ENCODE data around the gene CPLANE1.

DNA sequence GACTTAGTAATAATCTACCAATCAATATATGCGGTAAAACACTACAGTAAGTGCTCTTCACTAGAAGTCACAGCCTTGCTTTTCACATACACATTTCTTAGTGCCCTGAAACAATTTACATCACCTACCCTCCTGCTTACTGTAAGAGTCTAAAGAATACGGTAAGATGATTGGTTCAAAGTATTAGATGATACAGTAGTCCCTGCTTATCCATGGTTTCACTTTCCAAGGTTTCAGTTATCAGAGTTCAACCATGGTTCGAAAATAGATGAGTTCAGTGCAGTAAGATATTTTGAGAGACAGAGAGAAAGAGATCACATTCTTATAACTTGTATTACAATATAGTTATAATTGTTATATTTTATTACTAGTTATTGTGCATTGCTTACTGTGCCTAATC is 83.0 kb downstream of the CPLANE1 start:
- TF ChIP-seq, protein P1, sequence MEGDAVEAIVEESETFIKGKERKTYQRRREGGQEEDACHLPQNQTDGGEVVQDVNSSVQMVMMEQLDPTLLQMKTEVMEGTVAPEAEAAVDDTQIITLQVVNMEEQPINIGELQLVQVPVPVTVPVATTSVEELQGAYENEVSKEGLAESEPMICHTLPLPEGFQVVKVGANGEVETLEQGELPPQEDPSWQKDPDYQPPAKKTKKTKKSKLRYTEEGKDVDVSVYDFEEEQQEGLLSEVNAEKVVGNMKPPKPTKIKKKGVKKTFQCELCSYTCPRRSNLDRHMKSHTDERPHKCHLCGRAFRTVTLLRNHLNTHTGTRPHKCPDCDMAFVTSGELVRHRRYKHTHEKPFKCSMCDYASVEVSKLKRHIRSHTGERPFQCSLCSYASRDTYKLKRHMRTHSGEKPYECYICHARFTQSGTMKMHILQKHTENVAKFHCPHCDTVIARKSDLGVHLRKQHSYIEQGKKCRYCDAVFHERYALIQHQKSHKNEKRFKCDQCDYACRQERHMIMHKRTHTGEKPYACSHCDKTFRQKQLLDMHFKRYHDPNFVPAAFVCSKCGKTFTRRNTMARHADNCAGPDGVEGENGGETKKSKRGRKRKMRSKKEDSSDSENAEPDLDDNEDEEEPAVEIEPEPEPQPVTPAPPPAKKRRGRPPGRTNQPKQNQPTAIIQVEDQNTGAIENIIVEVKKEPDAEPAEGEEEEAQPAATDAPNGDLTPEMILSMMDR (IDR thresholded peaks at IDR 0.05), result no peak
- TF ChIP-seq POLR2A (IDR thresholded peaks at IDR 0.05) (no peak), POLR2AphosphoS5 (IDR thresholded peaks at IDR 0.05) (no peak)

Data from transverse colon (tissue), 4 donors.